Naive thymus-derived CD4-positive, alpha-beta T cell (primary cell): ENCODE measurements around the gene MYH13. TPM values are rescaled to one million over a fixed set of nuclear protein-coding genes. Genes with fewer than 3 reads are reported as not detected.
A peak's percentile ranks its signal among the peaks of the same experiment; 100 is the strongest.

Experiments
- ATAC-seq: fragments of 150-1000 bp; cut with Tn5 transposase; 2 replicates; pipeline ENCODE4 v1.10.0; 2021; ENCODE audit warnings: mild to moderate bottlenecking, moderate library complexity
- CTCF ChIA-PET: fragments of 350-600 bp; sonication (Branson Sonifier 250); formaldehyde crosslinking; loops from one replicate; lab custom pipeline; 2021; ENCODE audit warnings: antibody characterized with exemption; lab: Charles Lee
- POLR2A ChIA-PET: fragments of 350-600 bp; sonication (Branson Sonifier 250); formaldehyde crosslinking; loops from one replicate; lab custom pipeline; 2021; ENCODE audit warnings: antibody characterized with exemption, inconsistent platforms; lab: Charles Lee
- DNase-seq, 9 donors: peaks; one replicate each; pipeline versions ENCODE4 v3.0.0 to v3.0.0-alpha.2; 2020 to 2022; ENCODE audit warnings: mixed read lengths in 1 of 9
- H3K27ac ChIP-seq: one replicate; pipeline ENCODE4 v1.7.0; 2013; ENCODE audit warnings: mild to moderate bottlenecking, low read depth, low read length, moderate library complexity
- H3K27me3 ChIP-seq, 2 donors: one replicate each; pipeline ENCODE4 v1.7.0; 2013; ENCODE audit warnings: low read length in 2 of 2, mild to moderate bottlenecking in 2 of 2, moderate library complexity in 2 of 2; ENCODE audit not compliant: control insufficient read depth in 2 of 2, insufficient read depth in 2 of 2
- H3K36me3 ChIP-seq, 3 experiments: 1 replicate in 2 of 3; 2 replicates in 1 of 3; pipeline ENCODE4 v1.7.0; 2013; ENCODE audit warnings: low read length in 3 of 3, mild to moderate bottlenecking in 3 of 3, moderate library complexity in 1 of 3; ENCODE audit not compliant: insufficient read depth in 3 of 3, control insufficient read depth in 2 of 3
- H3K4me1 ChIP-seq, 2 donors: one replicate each; pipeline ENCODE4 v1.7.0; 2013; ENCODE audit warnings: low read length in 2 of 2, mild to moderate bottlenecking in 2 of 2, moderate library complexity in 1 of 2; ENCODE audit not compliant: control insufficient read depth in 2 of 2, insufficient read depth in 2 of 2
- H3K4me3 ChIP-seq: 2 replicates; pipeline ENCODE4 v1.7.0; 2013; ENCODE audit warnings: mild to moderate bottlenecking, low read length
- H3K9me3 ChIP-seq, 3 experiments: 1 replicate in 2 of 3; 2 replicates in 1 of 3; pipeline ENCODE4 v1.7.0; 2013; ENCODE audit warnings: low read length in 3 of 3; ENCODE audit not compliant: control insufficient read depth in 2 of 3
- H3K27ac Mint-ChIP-seq, 9 donors: one replicate each; pipeline ENCODE4 v1.8.0; 2020 to 2022; ENCODE audit warnings: mixed read lengths in 9 of 9, mild to moderate bottlenecking in 8 of 9, moderate library complexity in 5 of 9, inconsistent platforms in 2 of 9
- H3K27me3 Mint-ChIP-seq, 5 donors: one replicate each; pipeline ENCODE4 v1.8.0; 2021 to 2022; ENCODE audit warnings: mixed read lengths in 5 of 5, mild to moderate bottlenecking in 1 of 5
- H3K36me3 Mint-ChIP-seq, 5 donors: one replicate each; pipeline ENCODE4 v1.8.0; 2020 to 2022; ENCODE audit warnings: mixed read lengths in 5 of 5, mild to moderate bottlenecking in 3 of 5, inconsistent platforms in 1 of 5
- H3K4me1 Mint-ChIP-seq, 7 donors: one replicate each; pipeline ENCODE4 v1.8.0; 2020 to 2022; ENCODE audit warnings: mixed read lengths in 7 of 7, mild to moderate bottlenecking in 3 of 7, inconsistent platforms in 1 of 7
- H3K4me3 Mint-ChIP-seq, 10 donors: one replicate each; pipeline ENCODE4 v1.8.0; 2020 to 2022; ENCODE audit warnings: mild to moderate bottlenecking in 10 of 10, mixed read lengths in 10 of 10, moderate library complexity in 6 of 10, inconsistent platforms in 2 of 10
- H3K9me3 Mint-ChIP-seq, 11 donors: one replicate each; pipeline ENCODE4 v1.8.0; 2020 to 2022; ENCODE audit warnings: mixed read lengths in 11 of 11, mild to moderate bottlenecking in 4 of 11, inconsistent platforms in 1 of 11, moderate library complexity in 1 of 11
- intact Hi-C, 2 donors: fragments of 100-400 bp; cut with micrococcal nuclease; formaldehyde crosslinking; loops; one replicate each; pipeline ENCODE4 v1.15.1; 2023
- polyA plus RNA-seq, 2 donors: library from polyadenylated mRNA; unstranded; fragments of 300-500 nt; fragmentation: Illumina TruSeq; gene quantifications; one replicate each; pipeline ENCODE4 v1.2.3, GENCODE V29; 2021
- total RNA-seq, 6 experiments: library from RNA in 5 of 6; stranded (reverse) in 5 of 6; gene quantifications; 1 replicate in 5 of 6; 2 replicates in 1 of 6; pipeline ENCODE4 v1.2.3 and lab custom pipeline; 2021 to 2026

The MYH13 gene
- total and polyA plus RNA-seq, 7 experiments from 2014 or later, result not detected

DNA sequence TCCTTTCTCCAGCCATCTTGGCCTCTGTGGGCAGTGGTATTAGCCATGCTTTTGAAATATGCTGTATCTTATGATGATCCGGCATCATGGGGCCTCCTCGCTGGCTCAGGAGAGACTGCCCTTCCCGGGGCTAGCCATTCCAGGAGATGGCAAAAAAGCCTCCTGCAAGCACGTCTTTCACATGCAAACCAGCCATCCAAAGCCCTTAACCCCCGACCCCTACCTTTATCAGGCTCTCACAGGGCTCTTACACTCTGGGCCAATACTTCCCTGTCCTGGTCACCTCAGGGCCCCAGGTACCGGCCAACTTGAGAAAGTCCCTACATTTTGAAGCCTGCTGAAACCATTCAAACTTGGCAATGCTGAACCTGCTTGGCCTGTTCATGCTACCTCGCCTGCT, 36.4 kb downstream of the MYH13 start:
- H3K4me3 Mint-ChIP-seq, result no peak overlapping the region
- no peaks in the 10 kb centered on the region for H3K4me1 Mint-ChIP-seq
- H3K9me3 Mint-ChIP-seq, result peaks cover 0 to 2% (median 0%) of the 10 kb centered on the region in 11 donors
- no peak for ATAC-seq
- no peaks in the 10 kb centered on the region for H3K9me3 ChIP-seq
- no peak overlapping the region for H3K4me3 ChIP-seq
- ChIA-PET POLR2A (no interaction called here), CTCF (no interaction called here)
- H3K36me3 ChIP-seq, result no peaks in the 10 kb centered on the region
- H3K27me3 Mint-ChIP-seq, result peaks cover 0 to 4% (median 0%) of the 10 kb centered on the region in 5 donors
- H3K36me3 Mint-ChIP-seq, result no peaks in the 10 kb centered on the region
- no peak overlapping the region for H3K27ac Mint-ChIP-seq
- no peaks in the 10 kb centered on the region for H3K4me1 ChIP-seq
- no peak for DNase-seq
- intact Hi-C loops, result no loop called here
- no peak overlapping the region for H3K27ac ChIP-seq
- H3K27me3 ChIP-seq, result no peaks in the 10 kb centered on the region

GRCh38 chr17:10332515-10332914, 40.3 kb downstream of the MYH13 start:
- Mint-ChIP-seq H3K4me3 (no peak overlapping the region), H3K36me3 (no peaks in the 10 kb centered on the region), H3K27me3 (peaks cover 0 to 19% (median 4%) of the 10 kb centered on the region in 5 donors), H3K9me3 (peaks cover 0 to 2% (median 0%) of the 10 kb centered on the region in 11 donors), H3K27ac (no peak overlapping the region), H3K4me1 (peaks cover 0 to 4% (median 0%) of the 10 kb centered on the region in 7 donors)
- H3K27me3 ChIP-seq, result no peaks in the 10 kb centered on the region
- H3K36me3 ChIP-seq, result no peaks in the 10 kb centered on the region
- ATAC-seq (no peak), DNase-seq (no peak)
- H3K4me1 ChIP-seq, result no peaks in the 10 kb centered on the region
- H3K9me3 ChIP-seq, result no peaks in the 10 kb centered on the region
- intact Hi-C loops, result no loop called here
- no peak overlapping the region for H3K4me3 ChIP-seq
- ChIA-PET CTCF (no interaction called here), POLR2A (no interaction called here)
- H3K27ac ChIP-seq, result no peak overlapping the region

- POLR2A ChIA-PET, result no interaction called here
- no peak for DNase-seq
- no peaks in the 10 kb centered on the region for H3K36me3 Mint-ChIP-seq
- peaks cover 0 to 5% (median 0%) of the 10 kb centered on the region in 7 donors for H3K4me1 Mint-ChIP-seq
- ATAC-seq, result no peak
- H3K27ac ChIP-seq, result no peak overlapping the region
- peaks cover 0 to 2% (median 0%) of the 10 kb centered on the region in 11 donors for H3K9me3 Mint-ChIP-seq
- H3K27me3 Mint-ChIP-seq, result peaks cover 0 to 19% (median 4%) of the 10 kb centered on the region in 5 donors
- no peak overlapping the region for H3K4me3 ChIP-seq
- intact Hi-C loops, result no loop called here
- H3K27me3 ChIP-seq, result no peaks in the 10 kb centered on the region
- no peak overlapping the region for H3K27ac Mint-ChIP-seq
- H3K4me3 Mint-ChIP-seq, result no peak overlapping the region
- CTCF ChIA-PET, result interaction anchor here (0.9 kb wide), 1 partner anchor 8 kb away, joined by 4 read pairs; no protein-coding TSS in a partner anchor
- H3K9me3 ChIP-seq, result no peaks in the 10 kb centered on the region
- H3K4me1 ChIP-seq, result no peaks in the 10 kb centered on the region
- H3K36me3 ChIP-seq, result no peaks in the 10 kb centered on the region
These were observed 43.6 kb downstream of the MYH13 start for GRCh38 chr17:10328971-10329923.

GRCh38 chr17:10328206-10328605, 44.6 kb downstream of the MYH13 start:
- Histone ChIP-seq H3K4me3 (no peak overlapping the region), H3K9me3 (no peaks in the 10 kb centered on the region), H3K27me3 (no peaks in the 10 kb centered on the region), H3K36me3 (no peaks in the 10 kb centered on the region), H3K4me1 (no peaks in the 10 kb centered on the region), H3K27ac (no peak overlapping the region)
- ATAC-seq, result no peak
- no peak for DNase-seq
- peaks cover 0 to 2% (median 0%) of the 10 kb centered on the region in 11 donors for H3K9me3 Mint-ChIP-seq
- H3K4me1 Mint-ChIP-seq, result peaks cover 0 to 5% (median 0%) of the 10 kb centered on the region in 7 donors
- no peaks in the 10 kb centered on the region for H3K36me3 Mint-ChIP-seq
- POLR2A ChIA-PET, result no interaction called here
- H3K4me3 Mint-ChIP-seq, result no peak overlapping the region
- H3K27ac Mint-ChIP-seq, result no peak overlapping the region
- H3K27me3 Mint-ChIP-seq, result peaks cover 0 to 19% (median 4%) of the 10 kb centered on the region in 5 donors
- CTCF ChIA-PET, result no interaction called here
- intact Hi-C loops, result no loop called here

GRCh38 chr17:10327640-10328039, 45.2 kb downstream of the MYH13 start:
- Histone ChIP-seq H3K4me1 (no peaks in the 10 kb centered on the region), H3K9me3 (no peaks in the 10 kb centered on the region), H3K36me3 (no peaks in the 10 kb centered on the region), H3K27me3 (no peaks in the 10 kb centered on the region), H3K27ac (no peak overlapping the region), H3K4me3 (no peak overlapping the region)
- POLR2A ChIA-PET, result no interaction called here
- H3K27me3 Mint-ChIP-seq, result peaks cover 0 to 19% (median 2%) of the 10 kb centered on the region in 5 donors
- DNase-seq (peak in 7 of 9 donors; percentile 13 to 68 (median 25)), ATAC-seq (peak; percentile 69)
- H3K4me3 Mint-ChIP-seq, result no peak overlapping the region
- H3K4me1 Mint-ChIP-seq, result peaks cover 0 to 5% (median 0%) of the 10 kb centered on the region in 7 donors
- H3K9me3 Mint-ChIP-seq, result peaks cover 0 to 1% (median 0%) of the 10 kb centered on the region in 11 donors
- no peak overlapping the region for H3K27ac Mint-ChIP-seq
- no peaks in the 10 kb centered on the region for H3K36me3 Mint-ChIP-seq
- CTCF ChIA-PET, result no interaction called here
- intact Hi-C loops, result loop anchor here in 1 of 2 donors (1.0 kb wide), 1 partner anchor 289 kb away; no protein-coding TSS in a partner anchor

DNA sequence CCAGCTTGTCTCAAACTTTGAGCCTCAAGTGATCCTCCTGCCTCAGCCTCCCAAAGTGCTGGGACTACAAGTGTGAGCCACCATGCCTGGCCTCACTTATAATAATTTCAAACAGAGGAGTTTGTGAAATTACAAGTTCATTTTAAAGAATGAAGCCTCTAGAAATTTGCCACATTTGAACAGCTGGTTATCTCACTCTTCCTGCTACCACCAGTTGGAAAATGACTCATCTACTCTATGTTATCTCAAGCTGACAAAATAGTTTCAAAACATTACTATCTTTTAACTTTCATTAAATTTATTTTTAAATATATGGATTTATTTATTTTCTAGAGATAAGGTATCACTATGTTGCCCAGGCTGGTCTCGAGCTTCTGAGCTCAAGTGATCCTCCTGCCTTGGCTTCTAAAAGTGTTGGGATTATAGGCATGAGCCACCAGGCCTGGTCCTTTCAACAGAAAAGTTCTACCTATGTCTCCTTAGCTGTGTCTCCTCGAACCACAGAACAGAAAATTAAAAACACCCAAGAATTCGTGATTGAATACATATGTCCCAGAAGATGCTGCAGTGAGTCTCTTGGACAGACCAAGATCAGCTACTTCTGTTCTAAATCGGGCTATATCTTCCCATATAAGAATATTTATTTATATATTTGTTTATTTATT, 47.6 kb downstream of the MYH13 start:
- H3K4me1 Mint-ChIP-seq, result peaks cover 0 to 10% (median 0%) of the 10 kb centered on the region in 7 donors
- POLR2A ChIA-PET, result no interaction called here
- intact Hi-C loops, result no loop called here
- CTCF ChIA-PET, result no interaction called here
- Histone ChIP-seq H3K27me3 (no peaks in the 10 kb centered on the region), H3K27ac (no peak overlapping the region), H3K4me1 (no peaks in the 10 kb centered on the region), H3K4me3 (no peak overlapping the region), H3K36me3 (no peaks in the 10 kb centered on the region), H3K9me3 (no peaks in the 10 kb centered on the region)
- H3K36me3 Mint-ChIP-seq, result no peaks in the 10 kb centered on the region
- ATAC-seq (no peak), DNase-seq (no peak)
- no peak overlapping the region for H3K27ac Mint-ChIP-seq
- H3K9me3 Mint-ChIP-seq, result no peaks in the 10 kb centered on the region
- peaks cover 0 to 19% (median 2%) of the 10 kb centered on the region in 5 donors for H3K27me3 Mint-ChIP-seq
- H3K4me3 Mint-ChIP-seq, result no peak overlapping the region
